Astrocyte (in vitro differentiated cells and primary cell): ENCODE measurements around the gene SPATA20. TPM values are rescaled to one million over a fixed set of nuclear protein-coding genes. Genes with fewer than 3 reads are reported as not detected.

Experiments used
- DNase-seq: peaks from one replicate; pipeline ENCODE4 v3.0.0-alpha.2; 2010; ENCODE audit warnings: low read depth
- FAIRE-seq: peaks from 2 replicates; lab custom pipeline; 2011; peaks lifted over from hg19 to GRCh38; lab: Jason Lieb, UNC
- H2AFZ ChIP-seq: 2 replicates; pipeline ENCODE4 v1.6.0; 2012; ENCODE audit warnings: low read depth, low read length, inconsistent platforms
- H3K27ac ChIP-seq: 2 replicates; pipeline ENCODE4 v1.5.1; 2011; ENCODE audit warnings: low read depth, low read length, inconsistent platforms
- H3K27me3 ChIP-seq: 2 replicates; pipeline ENCODE4 v1.6.0; 2011; ENCODE audit warnings: low read length, inconsistent platforms; ENCODE audit not compliant: insufficient read depth
- H3K36me3 ChIP-seq: 2 replicates; pipeline ENCODE4 v1.5.1; 2011; ENCODE audit warnings: low read length, inconsistent platforms; ENCODE audit not compliant: insufficient read depth
- H3K4me1 ChIP-seq: 2 replicates; pipeline ENCODE4 v1.5.1; 2011; ENCODE audit warnings: low read length, inconsistent platforms; ENCODE audit not compliant: insufficient read depth
- H3K4me2 ChIP-seq: 2 replicates; pipeline ENCODE4 v1.6.0; 2012; ENCODE audit warnings: low read length, inconsistent platforms
- H3K4me3 ChIP-seq: 2 replicates; pipeline ENCODE4 v1.5.1; 2011; ENCODE audit warnings: low read depth, mild to moderate bottlenecking, low read length, inconsistent platforms; ENCODE audit not compliant: insufficient read depth
- H3K79me2 ChIP-seq: 2 replicates; pipeline ENCODE4 v1.6.0; 2012; ENCODE audit warnings: mild to moderate bottlenecking, low read length, inconsistent platforms; ENCODE audit not compliant: insufficient read depth
- H3K9ac ChIP-seq: 2 replicates; pipeline ENCODE4 v1.6.0; 2012; ENCODE audit warnings: mild to moderate bottlenecking, low read length, inconsistent platforms
- H3K9me3 ChIP-seq: 2 replicates; pipeline ENCODE4 v1.5.1; 2012; ENCODE audit warnings: low read depth, mild to moderate bottlenecking, low read length, inconsistent platforms; ENCODE audit not compliant: insufficient read depth
- H4K20me1 ChIP-seq: 2 replicates; pipeline ENCODE4 v1.6.0; 2012; ENCODE audit warnings: low read length, inconsistent platforms; ENCODE audit not compliant: insufficient read depth
- H3K27ac Mint-ChIP-seq: one replicate; pipeline ENCODE4 v1.8.0; 2021; ENCODE audit warnings: mild to moderate bottlenecking, mixed read lengths; ENCODE audit not compliant: unreplicated experiment
- H3K27me3 Mint-ChIP-seq: one replicate; pipeline ENCODE4 v1.8.0; 2021; ENCODE audit warnings: low read depth, mixed read lengths; ENCODE audit not compliant: unreplicated experiment
- H3K36me3 Mint-ChIP-seq: one replicate; pipeline ENCODE4 v1.8.0; 2021; ENCODE audit warnings: low read depth, mixed read lengths; ENCODE audit not compliant: unreplicated experiment
- H3K4me1 Mint-ChIP-seq: one replicate; pipeline ENCODE4 v1.8.0; 2021; ENCODE audit warnings: low read depth, mixed read lengths; ENCODE audit not compliant: unreplicated experiment
- H3K4me3 Mint-ChIP-seq: one replicate; pipeline ENCODE4 v1.8.0; 2021; ENCODE audit warnings: mild to moderate bottlenecking, moderate library complexity, mixed read lengths; ENCODE audit not compliant: unreplicated experiment
- H3K9me3 Mint-ChIP-seq: one replicate; pipeline ENCODE4 v1.8.0; 2021; ENCODE audit warnings: mild to moderate bottlenecking, mixed read lengths; ENCODE audit not compliant: unreplicated experiment
- CTCF ChIP-seq: IDR thresholded peaks from 2 replicates; pipeline ENCODE4 v1.5.1; 2011; ENCODE audit warnings: low read depth, mild to moderate bottlenecking, inconsistent platforms, low read length, moderate library complexity; ENCODE audit not compliant: insufficient read depth
- EZH2 ChIP-seq: IDR thresholded peaks from 2 replicates; pipeline ENCODE4 v1.6.1; 2012; ENCODE audit warnings: mild to moderate bottlenecking, low read length, inconsistent platforms; ENCODE audit not compliant: insufficient read depth
- total RNA-seq: library from RNA; stranded (reverse); gene quantifications from 2 replicates; pipeline ENCODE4 v1.2.1, GENCODE V29; 2021

Gene SPATA20
- total RNA-seq, 1 donor from 2014 or later = 32.0 TPM

DNA sequence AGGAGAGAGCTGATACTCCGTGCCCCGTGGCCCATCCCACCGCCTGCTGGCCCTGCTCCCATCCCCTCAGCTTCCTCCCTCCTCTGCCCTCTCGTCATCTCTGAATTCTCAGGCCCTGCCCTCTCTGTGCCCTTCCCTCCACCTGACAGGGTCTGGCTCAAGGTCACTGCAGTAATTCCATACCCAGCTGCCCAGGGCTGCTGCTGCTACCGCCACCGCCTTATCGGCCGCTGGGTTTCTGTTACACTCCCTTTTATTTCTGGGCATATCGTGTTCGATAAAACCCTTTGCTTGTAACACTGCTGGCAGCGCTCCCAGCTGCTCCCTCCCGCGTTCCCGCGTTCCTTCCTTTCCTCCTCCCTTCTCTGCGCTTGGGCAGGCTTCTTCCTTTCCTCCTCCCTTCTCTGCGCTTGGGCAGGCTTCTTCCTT is 13.2 kb upstream of the SPATA20 start:
- no peak overlapping the region for H3K9ac ChIP-seq
- no peak for FAIRE-seq
- no peaks in the 10 kb centered on the region for H4K20me1 ChIP-seq
- peak overlapping the region; percentile 12 for H3K27ac Mint-ChIP-seq
- H3K4me1 Mint-ChIP-seq = peaks cover 11% of the 10 kb centered on the region
- peaks cover 2% of the 10 kb centered on the region for H3K9me3 Mint-ChIP-seq
- peaks cover 11% of the 10 kb centered on the region for H3K4me1 ChIP-seq
- H3K27ac ChIP-seq = no peak overlapping the region
- TF ChIP-seq EZH2 (no peak), CTCF (no peak)
- peaks cover 9% of the 10 kb centered on the region for H3K36me3 Mint-ChIP-seq
- no peak overlapping the region for H3K4me3 ChIP-seq
- H2AFZ ChIP-seq = peak overlapping the region; percentile 38
- DNase-seq = no peak
- H3K79me2 ChIP-seq = no peaks in the 10 kb centered on the region
- H3K27me3 ChIP-seq = peaks cover 21% of the 10 kb centered on the region
- H3K4me2 ChIP-seq = peak overlapping the region; percentile 74
- H3K4me3 Mint-ChIP-seq = no peak overlapping the region
- H3K36me3 ChIP-seq = no peaks in the 10 kb centered on the region
- H3K27me3 Mint-ChIP-seq = peaks cover 70% of the 10 kb centered on the region
- no peaks in the 10 kb centered on the region for H3K9me3 ChIP-seq

GRCh38 chr17:50534222-50534978 is 12.6 kb upstream of the SPATA20 start:
- Histone ChIP-seq H4K20me1 (no peaks in the 10 kb centered on the region), H2AFZ (no peak overlapping the region), H3K79me2 (no peaks in the 10 kb centered on the region), H3K4me2 (peak overlapping the region; percentile 74), H3K27me3 (peaks cover 21% of the 10 kb centered on the region), H3K27ac (no peak overlapping the region), H3K36me3 (no peaks in the 10 kb centered on the region), H3K9me3 (no peaks in the 10 kb centered on the region), H3K9ac (no peak overlapping the region), H3K4me3 (no peak overlapping the region), H3K4me1 (peaks cover 11% of the 10 kb centered on the region)
- peaks cover 11% of the 10 kb centered on the region for H3K4me1 Mint-ChIP-seq
- H3K4me3 Mint-ChIP-seq = peak overlapping the region; percentile 68
- FAIRE-seq (no peak), DNase-seq (peak; percentile 29)
- peaks cover 69% of the 10 kb centered on the region for H3K27me3 Mint-ChIP-seq
- H3K9me3 Mint-ChIP-seq = peaks cover 2% of the 10 kb centered on the region
- H3K27ac Mint-ChIP-seq = no peak overlapping the region
- TF ChIP-seq EZH2 = no peak
- TF ChIP-seq CTCF = peak; percentile 2
- peaks cover 9% of the 10 kb centered on the region for H3K36me3 Mint-ChIP-seq

DNA sequence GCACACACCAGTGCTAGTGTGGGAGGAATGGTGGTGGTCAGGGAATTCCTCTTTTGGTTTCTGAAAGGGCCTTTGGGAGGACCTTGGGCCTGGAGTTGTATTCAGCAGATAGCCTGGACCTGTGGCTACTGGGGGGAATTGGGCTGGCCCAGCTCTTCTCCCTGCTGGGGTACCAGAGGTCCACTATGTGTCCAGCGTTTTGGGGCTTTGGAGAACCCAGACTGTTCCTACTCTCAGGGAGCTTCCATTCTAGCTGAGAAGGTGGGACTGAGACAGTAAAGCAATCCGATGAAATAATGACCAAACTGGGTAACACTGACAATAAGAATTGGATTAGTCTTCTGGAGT is 12.0 kb upstream of the SPATA20 start:
- Histone ChIP-seq H3K79me2 (no peaks in the 10 kb centered on the region), H3K27ac (no peak overlapping the region), H2AFZ (no peak overlapping the region), H3K4me2 (no peak overlapping the region), H3K9ac (no peak overlapping the region), H4K20me1 (no peaks in the 10 kb centered on the region), H3K9me3 (no peaks in the 10 kb centered on the region), H3K4me1 (peaks cover 11% of the 10 kb centered on the region), H3K4me3 (no peak overlapping the region), H3K27me3 (peaks cover 21% of the 10 kb centered on the region), H3K36me3 (no peaks in the 10 kb centered on the region)
- TF ChIP-seq CTCF (no peak), EZH2 (no peak)
- FAIRE-seq (no peak), DNase-seq (no peak)
- Mint-ChIP-seq H3K9me3 (peaks cover 2% of the 10 kb centered on the region), H3K27ac (no peak overlapping the region), H3K36me3 (peaks cover 9% of the 10 kb centered on the region), H3K27me3 (peaks cover 63% of the 10 kb centered on the region), H3K4me3 (no peak overlapping the region), H3K4me1 (peaks cover 11% of the 10 kb centered on the region)
